ENCODE data around the gene NFATC1.

GRCh38 chr18:79348066-79348465 lies 47.7 kb upstream of the NFATC1 start:
- no peak for TF ChIP-seq CTCF (IDR thresholded peaks at IDR 0.05)
- no peak for TF ChIP-seq POLR2A (IDR thresholded peaks at IDR 0.05)
- no peak for TF ChIP-seq POLR2AphosphoS5 (IDR thresholded peaks at IDR 0.05; ENCODE audit: insufficient read depth in 1 of 2, low read depth in 1 of 2)

Measured in vagina (tissue), 2 donors.